ENCODE results near the gene MCU. TPM values are rescaled to one million over a fixed set of nuclear protein-coding genes. Genes with fewer than 3 reads are reported as not detected.
"Not testable (repeated sequence)": the region's sequence is repeated elsewhere in the genome, so short reads cannot be mapped to it uniquely, and the experiment has no call there.

The MCU gene, protein sequence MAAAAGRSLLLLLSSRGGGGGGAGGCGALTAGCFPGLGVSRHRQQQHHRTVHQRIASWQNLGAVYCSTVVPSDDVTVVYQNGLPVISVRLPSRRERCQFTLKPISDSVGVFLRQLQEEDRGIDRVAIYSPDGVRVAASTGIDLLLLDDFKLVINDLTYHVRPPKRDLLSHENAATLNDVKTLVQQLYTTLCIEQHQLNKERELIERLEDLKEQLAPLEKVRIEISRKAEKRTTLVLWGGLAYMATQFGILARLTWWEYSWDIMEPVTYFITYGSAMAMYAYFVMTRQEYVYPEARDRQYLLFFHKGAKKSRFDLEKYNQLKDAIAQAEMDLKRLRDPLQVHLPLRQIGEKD
- polyA plus RNA-seq (2014; cell fraction: cytosol; rRNA removed), result 21.2 and 25.6 TPM in 2 replicates
- 16.0 and 21.6 TPM in 2 replicates for polyA plus RNA-seq (2014; cell fraction: nucleus; rRNA removed)

DNA sequence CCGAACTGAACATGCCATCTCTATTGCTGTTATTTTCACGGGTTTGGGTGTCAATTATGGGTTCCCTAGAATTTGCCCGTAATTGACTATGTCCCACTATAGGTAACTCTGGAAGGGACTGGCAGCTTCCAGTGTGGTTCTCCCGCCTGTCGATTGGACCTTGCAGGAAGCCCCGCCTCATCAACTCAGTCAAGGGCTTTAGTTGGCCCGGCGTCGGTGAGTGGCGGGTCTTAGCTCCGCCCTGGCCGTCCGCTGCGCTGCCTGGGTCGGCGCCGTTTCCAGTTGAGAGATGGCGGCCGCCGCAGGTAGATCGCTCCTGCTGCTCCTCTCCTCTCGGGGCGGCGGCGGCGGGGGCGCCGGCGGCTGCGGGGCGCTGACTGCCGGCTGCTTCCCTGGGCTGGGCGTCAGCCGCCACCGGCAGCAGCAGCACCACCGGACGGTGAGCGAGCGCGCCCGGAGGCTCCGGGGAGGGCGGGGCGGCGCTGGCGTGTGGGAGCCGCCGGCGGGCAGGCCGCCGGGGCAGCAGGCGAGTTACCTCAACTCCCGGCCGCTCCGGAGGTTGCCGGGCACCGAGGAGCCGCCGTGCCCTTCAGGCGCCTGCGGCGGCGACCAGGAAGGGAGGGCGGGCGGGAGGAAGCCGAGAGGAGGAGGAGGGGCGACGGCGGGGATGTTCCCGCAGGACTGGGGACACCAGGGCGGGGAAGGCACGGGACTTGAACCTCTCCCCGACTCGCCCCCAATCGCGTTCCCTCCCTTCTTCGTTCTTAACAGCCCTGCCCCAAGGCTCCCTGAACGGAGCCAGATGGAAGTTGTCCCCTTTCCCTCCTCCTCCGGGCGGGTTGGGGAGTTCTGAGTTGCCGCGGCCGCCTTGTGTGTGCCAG, at the start of gene MCU:
Gene MCU (plus strand): TSS at position 281 of the 881 bp plus-strand sequence. CDS start 9 bp downstream, at position 290.
- peak; percentile 93 for DNase-seq (ENCODE audit: low spot score)

DNA sequence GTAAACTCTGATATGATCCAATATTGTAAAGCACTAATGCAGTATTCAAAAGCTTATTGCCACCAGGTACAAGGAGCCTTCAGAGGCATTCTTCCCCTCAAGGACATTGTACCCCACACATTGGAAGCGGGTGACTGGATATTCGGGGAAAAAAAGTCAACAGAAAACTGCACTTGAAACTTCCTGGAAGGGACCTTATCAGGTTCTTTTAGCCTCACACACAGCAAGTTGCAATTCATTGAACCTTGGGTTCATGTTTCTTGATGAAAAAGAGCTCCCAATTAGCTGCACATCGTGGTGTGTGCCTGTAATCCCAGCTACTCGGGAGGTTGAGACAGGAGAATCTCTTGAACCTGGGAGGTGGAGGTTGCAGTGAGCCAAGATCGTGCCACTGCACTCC, 49.6 kb upstream of the MCU start:
- DNase-seq (ENCODE audit: low spot score), result no peak

- no peak for DNase-seq (ENCODE audit: low spot score)
Measured at GRCh38 chr10:72645263-72645858, 46.6 kb upstream of the MCU start.

GRCh38 chr10:72646971-72647370, 45.0 kb upstream of the MCU start:
- not testable (repeated sequence) for DNase-seq (ENCODE audit: low spot score)

DNA sequence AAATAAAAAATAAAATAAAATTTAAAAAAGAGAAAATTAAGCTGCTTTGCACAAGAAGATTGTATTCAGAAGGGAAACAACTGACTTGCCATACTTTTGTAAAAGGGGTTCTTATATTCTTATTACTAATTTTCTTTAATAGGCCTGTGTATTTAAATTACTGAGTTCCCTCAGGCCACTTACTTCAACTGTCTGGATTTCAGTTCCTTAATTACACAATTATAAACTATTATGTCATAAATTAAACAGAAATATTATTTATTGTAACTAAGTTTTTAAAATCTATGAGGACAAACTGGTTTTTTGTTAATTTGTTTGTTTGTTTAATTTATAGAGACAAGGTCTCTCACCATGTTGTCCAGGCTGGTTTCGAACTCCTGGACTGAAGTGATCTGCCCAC, 43.6 kb upstream of the MCU start:
- no peak for DNase-seq (ENCODE audit: low spot score)

DNA sequence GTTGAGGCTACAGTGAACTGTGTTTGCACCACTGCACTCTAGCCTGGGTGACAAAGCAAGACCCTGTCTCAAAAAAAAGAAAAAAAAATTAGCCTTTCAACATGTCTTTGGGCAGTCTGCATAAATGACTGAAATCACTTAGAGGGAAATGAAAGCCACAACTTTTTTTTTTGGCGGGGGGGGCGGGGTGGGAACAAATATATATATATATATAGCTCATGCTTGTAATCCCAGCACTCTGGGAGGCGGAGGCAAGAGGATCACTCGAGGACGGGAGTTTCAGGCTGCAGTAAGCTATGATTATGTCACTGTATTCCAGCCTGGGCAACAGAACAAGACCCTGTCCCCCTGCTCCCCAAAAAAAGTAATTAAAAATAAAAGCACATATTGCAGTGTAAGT, 42.7 kb upstream of the MCU start:
- DNase-seq (ENCODE audit: low spot score), result no peak

DNA sequence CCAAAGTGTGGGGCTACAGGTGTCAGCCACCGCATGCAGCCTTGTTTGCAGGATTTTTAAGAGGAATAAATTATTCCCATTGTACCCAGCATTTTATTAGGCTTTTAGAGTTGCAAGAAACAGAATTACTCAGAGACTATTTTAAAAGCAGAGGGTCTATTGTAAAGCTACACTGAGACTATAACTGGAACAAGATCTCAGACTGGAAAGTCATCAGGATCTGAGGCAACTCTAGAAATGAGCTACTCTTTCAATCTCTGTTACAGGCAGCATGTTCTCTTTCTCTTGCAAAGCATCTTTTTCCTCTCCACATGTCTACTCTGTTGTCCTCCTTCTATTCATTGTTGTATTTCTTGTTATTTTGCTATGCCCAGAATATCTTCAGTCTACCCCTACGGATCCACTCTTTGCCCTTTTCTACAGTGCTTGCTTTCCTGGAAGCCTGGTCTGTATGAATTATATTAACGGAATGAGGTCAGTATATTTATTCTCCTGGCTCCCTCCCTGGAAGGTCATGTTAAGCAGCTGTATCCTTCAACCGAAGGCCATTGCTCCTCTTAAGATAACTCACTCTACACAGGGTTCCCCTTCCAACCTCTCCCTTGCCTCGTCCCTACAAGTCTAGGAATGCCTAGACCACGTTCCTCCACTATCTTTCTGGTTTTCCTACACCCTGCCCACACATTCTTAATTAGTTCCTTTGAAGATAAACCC, 38.4 kb upstream of the MCU start:
- no peak for DNase-seq (ENCODE audit: low spot score)

GRCh38 chr10:72654720-72655119, 37.2 kb upstream of the MCU start:
- no peak for DNase-seq (ENCODE audit: low spot score)

DNA sequence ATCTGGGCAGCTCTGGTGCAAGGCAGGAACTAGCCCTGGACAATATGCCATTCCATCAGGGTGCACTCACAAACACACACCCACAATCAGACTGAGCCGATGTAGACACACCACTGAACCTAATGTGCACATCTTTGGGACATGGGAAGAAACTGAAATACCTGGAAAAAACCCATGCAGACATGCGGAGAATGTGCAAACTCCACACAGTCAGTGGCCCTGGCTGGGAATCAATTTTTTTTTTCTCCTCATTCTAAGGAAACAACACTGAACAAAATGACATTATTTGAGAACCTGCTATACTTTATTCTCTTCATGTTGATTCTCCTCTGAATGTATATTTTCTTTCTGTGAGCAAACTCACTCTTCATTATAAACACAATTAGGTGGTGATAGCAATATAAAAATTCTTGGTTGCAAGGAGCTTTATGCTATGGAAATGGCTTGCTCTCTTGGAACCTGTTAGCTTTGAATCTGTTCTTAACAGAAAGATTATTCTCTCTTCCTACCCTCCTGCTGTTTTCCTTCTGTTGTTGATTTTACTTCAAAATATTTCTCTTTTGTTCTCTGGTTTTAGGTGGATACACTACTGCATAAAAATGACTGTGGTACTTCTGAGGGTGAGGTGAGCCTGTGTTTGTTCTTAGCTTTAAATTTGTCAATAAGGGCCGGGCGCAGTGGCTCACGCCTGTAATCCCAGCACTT, 33.1 kb upstream of the MCU start:
- DNase-seq (ENCODE audit: low spot score), result no peak

- DNase-seq (ENCODE audit: low spot score), result no peak
Measured at GRCh38 chr10:72659694-72660093, 32.2 kb upstream of the MCU start.

DNA sequence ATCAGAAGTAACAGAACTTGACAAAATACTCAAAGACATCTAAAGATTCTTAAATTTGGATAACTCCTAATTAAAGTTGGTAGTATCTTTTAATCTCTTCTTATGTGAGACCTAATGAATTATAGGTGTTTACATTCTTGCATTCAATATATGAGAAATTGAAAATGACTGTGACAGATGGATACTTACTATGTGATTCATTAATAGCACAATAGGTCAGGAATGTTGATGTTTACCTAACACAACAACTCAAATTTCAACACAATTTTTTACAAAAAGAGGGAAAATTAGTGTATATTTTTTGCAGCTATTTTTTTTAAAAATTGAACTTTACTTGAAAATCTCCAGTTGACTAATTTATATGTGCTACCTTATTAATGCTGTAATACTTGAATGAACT, 31.7 kb upstream of the MCU start:
- no peak for DNase-seq (ENCODE audit: low spot score)

- DNase-seq (ENCODE audit: low spot score), result no peak
Measured at GRCh38 chr10:72661431-72661830, 30.5 kb upstream of the MCU start.

- DNase-seq (ENCODE audit: low spot score), result no peak
Measured at GRCh38 chr10:72663971-72664370, 28.0 kb upstream of the MCU start.

DNA sequence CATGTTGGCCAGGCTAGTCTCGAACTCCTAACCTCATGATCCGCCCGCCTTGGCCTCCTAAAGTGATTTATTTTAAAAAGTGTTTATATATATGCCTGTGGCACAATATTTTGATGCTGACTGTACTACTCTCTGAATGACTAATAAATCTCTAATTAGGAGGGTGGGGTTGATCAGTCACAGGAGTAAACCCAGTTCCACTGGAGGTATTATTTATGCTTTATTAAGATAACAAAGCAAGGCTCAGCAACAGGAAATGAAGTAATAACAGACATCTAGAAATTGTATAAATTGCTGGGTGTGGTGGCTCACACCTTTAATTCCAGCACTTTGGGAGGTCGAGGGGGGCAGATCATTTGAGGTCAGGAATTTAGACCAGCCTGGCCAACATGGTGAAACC, 26.0 kb upstream of the MCU start:
- no peak for DNase-seq (ENCODE audit: low spot score)

DNA sequence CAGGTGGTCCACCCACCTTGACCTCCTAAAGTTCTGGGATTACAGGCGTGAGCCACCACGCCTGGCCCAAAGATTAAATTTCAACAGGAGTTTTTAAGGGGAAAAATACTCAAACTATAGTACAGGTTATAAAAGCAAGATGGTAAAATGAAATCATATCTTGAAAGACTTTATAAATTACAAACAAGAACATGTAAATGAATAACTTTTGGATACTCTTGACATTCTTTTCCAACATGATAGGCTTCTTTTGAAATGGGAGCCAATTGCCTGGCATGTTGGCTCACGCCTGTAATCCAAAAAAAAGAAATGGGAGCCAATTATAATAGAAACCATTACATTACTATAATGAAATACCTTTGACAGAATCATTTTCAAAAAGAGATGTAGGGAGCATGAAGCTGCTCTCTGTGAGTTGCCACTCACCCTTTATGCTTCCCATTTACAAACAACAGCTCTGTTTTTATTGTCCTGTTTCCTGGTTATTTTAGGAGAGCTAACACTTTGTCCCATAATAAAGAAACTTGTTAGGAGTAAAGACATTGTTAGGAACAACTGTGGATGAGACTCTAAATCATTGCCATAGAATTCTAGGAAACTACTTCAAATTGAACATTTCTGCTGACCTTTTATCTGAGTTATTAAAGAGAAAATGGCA, 24.6 kb upstream of the MCU start:
- no peak for DNase-seq (ENCODE audit: low spot score)

DNA sequence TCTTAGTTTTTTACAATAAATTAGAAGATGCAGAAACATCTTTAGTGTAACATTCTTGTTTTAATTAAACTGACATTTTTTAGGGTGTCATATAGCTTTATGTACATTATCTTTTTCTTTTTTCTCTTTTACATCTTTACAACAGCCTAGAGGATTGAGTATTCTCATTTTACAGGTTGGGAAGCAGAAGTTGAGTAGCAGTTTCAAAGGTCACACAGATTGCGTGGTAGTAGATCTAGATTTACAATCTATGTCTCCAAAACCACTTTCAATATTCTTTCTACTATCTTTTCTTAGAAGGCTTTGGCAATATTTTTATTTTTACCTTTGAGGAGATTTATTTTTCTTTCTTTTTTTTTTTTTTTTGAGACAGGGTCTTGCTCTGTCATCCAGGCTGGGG, 18.7 kb upstream of the MCU start:
- no peak for DNase-seq (ENCODE audit: low spot score)

- DNase-seq (ENCODE audit: low spot score), result not testable (repeated sequence)
Measured at GRCh38 chr10:72674174-72674573, 17.8 kb upstream of the MCU start.

DNA sequence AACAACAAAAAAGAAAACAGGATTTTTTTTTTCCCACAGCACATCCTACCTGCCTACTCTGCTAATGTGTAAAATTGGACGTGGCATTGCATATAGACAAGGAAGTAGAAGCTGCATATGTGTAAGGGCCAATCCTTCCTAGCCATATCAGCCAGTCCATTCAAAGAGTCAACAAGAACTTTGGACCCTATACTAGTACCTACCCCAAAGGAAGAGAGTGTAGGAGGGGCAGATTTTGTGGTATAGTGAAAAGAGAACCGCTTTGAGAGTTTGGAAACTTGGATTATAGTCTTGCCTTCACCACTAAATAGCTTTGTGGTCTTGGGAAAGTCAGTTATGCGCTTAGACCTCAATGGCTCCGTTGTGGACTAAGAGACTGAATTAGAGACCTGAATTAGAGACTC, 12.1 kb upstream of the MCU start:
- DNase-seq (ENCODE audit: low spot score), result no peak

GRCh38 chr10:72682638-72683037, 9.3 kb upstream of the MCU start:
- DNase-seq (ENCODE audit: low spot score), result peak; percentile 20

DNA sequence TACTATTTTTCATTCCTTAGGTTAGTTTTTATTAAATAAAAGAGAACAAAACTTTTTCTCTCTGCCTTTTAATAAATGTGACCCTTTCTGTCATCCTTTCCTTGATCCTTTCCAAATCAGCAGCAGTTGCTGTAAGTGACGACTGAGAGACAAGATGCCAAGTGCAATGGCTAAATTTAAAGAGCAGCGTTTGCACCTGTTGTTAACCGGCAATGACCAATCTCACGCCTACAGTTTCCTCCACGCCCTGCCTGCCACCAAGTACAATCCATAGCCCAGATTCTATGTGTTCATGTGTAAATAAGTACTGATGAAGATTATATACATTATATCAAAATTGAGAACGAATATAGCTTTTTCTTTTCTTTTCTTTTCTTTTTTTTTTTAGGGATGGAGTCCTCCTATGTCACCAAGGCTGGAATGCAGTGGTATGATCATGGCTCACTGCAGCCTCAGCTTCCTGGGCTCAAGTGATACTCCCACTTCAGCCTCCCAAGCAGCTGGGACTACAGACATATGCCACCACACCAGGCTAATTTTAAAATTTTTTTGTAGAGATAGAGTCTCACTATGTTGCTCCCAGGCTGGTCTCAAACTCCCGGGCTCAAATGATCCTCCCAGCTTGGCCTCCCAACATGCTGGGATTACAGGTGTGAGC, 6.5 kb upstream of the MCU start:
- DNase-seq (ENCODE audit: low spot score), result no peak

All from SK-N-DZ (cell line).